Medulla oblongata (tissue), 1 donor: ENCODE measurements around the gene NDUFS8.

ENCODE experiments used
- DNase-seq: peaks from one replicate; pipeline ENCODE4 v3.0.0-alpha.2; 2015; ENCODE audit errors: extremely low spot score

NDUFS8 gene

GRCh38 chr11:68002938-68003845 is 27.3 kb upstream of the NDUFS8 start:
- DNase-seq = no peak

- DNase-seq = peak; percentile 73
Measured at GRCh38 chr11:68003846-68004550, 26.5 kb upstream of the NDUFS8 start, which contains the start of gene UNC93B1. UNC93B1 (minus strand) TSS chr11:68004097; CDS start chr11:68004043, 54 bp downstream.

GRCh38 chr11:68004551-68005335 is 25.7 kb upstream of the NDUFS8 start:
- DNase-seq = no peak

GRCh38 chr11:68006606-68007166 is 23.8 kb upstream of the NDUFS8 start:
- no peak for DNase-seq

GRCh38 chr11:68007498-68008380 is 22.7 kb upstream of the NDUFS8 start:
- no peak for DNase-seq

GRCh38 chr11:68008381-68009337 is 21.8 kb upstream of the NDUFS8 start:
- DNase-seq = peak; percentile 39

GRCh38 chr11:68009391-68010089 is 20.9 kb upstream of the NDUFS8 start:
- DNase-seq = peak; percentile 27

- DNase-seq = peak; percentile 88
Measured at GRCh38 chr11:68010090-68011041, 20.1 kb upstream of the NDUFS8 start, which contains the start of gene ALDH3B1. ALDH3B1 (plus strand) TSS chr11:68010327; CDS start chr11:68015298, 4,971 bp downstream.

- peak; percentile 44 for DNase-seq
Measured at GRCh38 chr11:68011051-68011943, 19.2 kb upstream of the NDUFS8 start.

GRCh38 chr11:68012044-68012842 is 18.2 kb upstream of the NDUFS8 start:
- DNase-seq = no peak

GRCh38 chr11:68012843-68013610 is 17.5 kb upstream of the NDUFS8 start:
- peak; percentile 44 for DNase-seq

GRCh38 chr11:68013611-68014156 is 16.8 kb upstream of the NDUFS8 start:
- DNase-seq = no peak

GRCh38 chr11:68014157-68014946 is 16.1 kb upstream of the NDUFS8 start:
- no peak for DNase-seq

GRCh38 chr11:68014947-68015447 is 15.5 kb upstream of the NDUFS8 start:
- no peak for DNase-seq
